PC-3 (cell line): Measurements from ENCODE around the gene MALRD1. TPM values are rescaled to one million over a fixed set of nuclear protein-coding genes. Genes with fewer than 3 reads are reported as not detected.
"Not testable (repeated sequence)": the region's sequence is repeated elsewhere in the genome, so short reads cannot be mapped to it uniquely, and the experiment has no call there.

ENCODE experiments used
- ATAC-seq: fragments of 200-7000 bp; cut with Tn5 transposase; 2 replicates; pipeline ENCODE4 v1.9.1; 2020; ENCODE audit warnings: mild to moderate bottlenecking, moderate library complexity
- BruUV-seq: library from RNA; stranded (reverse); fragments of 400-500 nt; replicated peaks from 2 replicates; lab custom pipeline; 2021; lab: Mats Ljungman, UMichigan
- CTCF ChIA-PET: fragments of 300-600 bp; sonication (Branson Sonifier 250); formaldehyde crosslinking; loops from one replicate; lab custom pipeline; 2022; ENCODE audit warnings: antibody characterized with exemption; lab: Charles Lee
- POLR2A ChIA-PET: fragments of 300-600 bp; sonication (Branson Sonifier 250); formaldehyde crosslinking; loops from one replicate; lab custom pipeline; 2022; ENCODE audit warnings: antibody characterized with exemption; ENCODE audit not compliant: unreplicated experiment; lab: Charles Lee
- DNase-seq: peaks from one replicate; pipeline ENCODE4 v3.0.0-alpha.2; 2015
- H2AFZ ChIP-seq: fragments of 300-600 bp; sonication (generic); 2 replicates; pipeline ENCODE4 v1.6.0; 2016; ENCODE audit warnings: antibody characterized with exemption, low read length
- H3F3A ChIP-seq: fragments of 300-600 bp; sonication (generic); one replicate; pipeline ENCODE4 v1.6.0; 2017; ENCODE audit warnings: antibody characterized with exemption, low read length, control low read depth, mild to moderate bottlenecking; ENCODE audit not compliant: unreplicated experiment
- H3K27ac ChIP-seq: fragments of 300-600 bp; sonication (generic); 2 replicates; pipeline ENCODE4 v1.5.1; 2016; ENCODE audit warnings: mild to moderate bottlenecking, low read length
- H3K27me3 ChIP-seq: fragments of 300-600 bp; sonication (generic); 2 replicates; pipeline ENCODE4 v1.6.1; 2016; ENCODE audit warnings: low read length, mixed read lengths
- H3K36me3 ChIP-seq: fragments of 300-600 bp; sonication (generic); 2 replicates; pipeline ENCODE4 v1.6.1; 2016; ENCODE audit warnings: low read depth, mixed run types, low read length, mixed read lengths
- H3K4me1 ChIP-seq: fragments of 300-600 bp; sonication (generic); 2 replicates; pipeline ENCODE4 v1.5.1; 2016; ENCODE audit warnings: low read length; ENCODE audit not compliant: insufficient read depth
- H3K4me2 ChIP-seq: fragments of 300-600 bp; sonication (generic); 2 replicates; pipeline ENCODE4 v1.6.0; 2016; ENCODE audit warnings: low read length
- H3K4me3 ChIP-seq: fragments of 300-600 bp; sonication (generic); 2 replicates; pipeline ENCODE4 v1.5.1; 2016; ENCODE audit warnings: mild to moderate bottlenecking, low read length, mixed read lengths
- H3K79me2 ChIP-seq: fragments of 300-600 bp; sonication (generic); 2 replicates; pipeline ENCODE4 v1.6.1; 2017; ENCODE audit warnings: low read length, mixed read lengths
- H3K9ac ChIP-seq: fragments of 300-600 bp; sonication (generic); 2 replicates; pipeline ENCODE4 v1.6.0; 2016; ENCODE audit warnings: mild to moderate bottlenecking, low read length
- H3K9me2 ChIP-seq: fragments of 300-600 bp; sonication (generic); replicated peaks from 2 replicates; pipeline ENCODE4 v1.6.1; 2016; ENCODE audit warnings: mixed run types, low read length, mixed read lengths
- H3K9me3 ChIP-seq: fragments of 300-600 bp; sonication (generic); 2 replicates; pipeline ENCODE4 v1.6.1; 2016; ENCODE audit warnings: low read length, mixed read lengths
- H4K20me1 ChIP-seq: fragments of 300-600 bp; sonication (generic); 2 replicates; pipeline ENCODE4 v1.6.1; 2016; ENCODE audit warnings: low read length, mixed read lengths
- EZH2 ChIP-seq: fragments of 300-600 bp; sonication (generic); IDR thresholded peaks from one replicate; pipeline ENCODE4 v1.6.1; 2017; ENCODE audit warnings: antibody characterized with exemption, mild to moderate bottlenecking, low read length; ENCODE audit not compliant: unreplicated experiment
- EZH2phosphoT487 ChIP-seq: fragments of 300-600 bp; sonication (generic); IDR thresholded peaks from 2 replicates; pipeline ENCODE4 v1.6.1; 2018; ENCODE audit warnings: mild to moderate bottlenecking, antibody characterized with exemption, low read length, borderline replicate concordance
- intact Hi-C: fragments of 100-400 bp; cut with micrococcal nuclease; formaldehyde crosslinking; loops from 2 replicates; pipeline ENCODE4 v1.9.0; 2023
- total RNA-seq: library from RNA; depleted of rRNA; stranded (reverse); fragments of >200 nt; gene quantifications from 2 replicates; pipeline ENCODE4 v1.2.3, GENCODE V29; 2014
- TF ChIP-seq, protein P1 (sequence below): fragments of 300-600 bp; sonication (generic); conservative IDR thresholded peaks from 2 replicates; pipeline ENCODE4 v1.5.1; 2017; ENCODE audit warnings: antibody characterized with exemption, low read depth, mild to moderate bottlenecking, low read length

The MALRD1 gene
- total RNA-seq, 1 experiment from 2014 or later = not detected

DNA sequence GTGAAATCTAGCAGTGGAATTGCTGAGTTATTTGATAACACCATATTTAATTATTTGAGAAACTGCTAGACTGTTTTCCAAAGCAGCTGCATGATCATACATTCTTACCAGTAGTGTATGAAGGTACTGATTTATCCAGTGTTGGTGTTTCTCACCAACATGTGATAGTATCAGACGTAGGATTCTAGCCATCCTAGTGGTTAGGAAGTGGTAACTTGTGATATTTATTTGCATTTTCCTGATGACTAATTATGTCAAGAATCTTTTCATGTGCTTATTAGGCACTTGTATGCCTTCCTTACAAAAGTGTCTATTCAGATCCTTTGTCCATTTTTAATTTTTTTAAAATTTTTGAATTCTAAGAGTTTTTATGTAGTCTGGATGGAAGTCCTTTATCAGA lies 713.4 kb downstream of the MALRD1 start:
- ChIA-PET POLR2A (no interaction called here), CTCF (no interaction called here)
- Histone ChIP-seq H3F3A (no peaks in the 10 kb centered on the region), H3K9ac (no peak overlapping the region), H3K27ac (no peak overlapping the region), H2AFZ (no peak overlapping the region), H3K9me2 (no peaks in the 10 kb centered on the region), H4K20me1 (no peaks in the 10 kb centered on the region), H3K27me3 (no peaks in the 10 kb centered on the region), H3K9me3 (no peaks in the 10 kb centered on the region), H3K4me3 (no peak overlapping the region), H3K79me2 (no peaks in the 10 kb centered on the region), H3K4me1 (no peaks in the 10 kb centered on the region), H3K4me2 (no peak overlapping the region), H3K36me3 (no peaks in the 10 kb centered on the region)
- no peak for DNase-seq
- intact Hi-C loops = no loop called here
- BruUV-seq = no TSS peak
- ATAC-seq = no peak
- TF ChIP-seq EZH2 (no peak), EZH2phosphoT487 (no peak)
- TF ChIP-seq, protein P1, sequence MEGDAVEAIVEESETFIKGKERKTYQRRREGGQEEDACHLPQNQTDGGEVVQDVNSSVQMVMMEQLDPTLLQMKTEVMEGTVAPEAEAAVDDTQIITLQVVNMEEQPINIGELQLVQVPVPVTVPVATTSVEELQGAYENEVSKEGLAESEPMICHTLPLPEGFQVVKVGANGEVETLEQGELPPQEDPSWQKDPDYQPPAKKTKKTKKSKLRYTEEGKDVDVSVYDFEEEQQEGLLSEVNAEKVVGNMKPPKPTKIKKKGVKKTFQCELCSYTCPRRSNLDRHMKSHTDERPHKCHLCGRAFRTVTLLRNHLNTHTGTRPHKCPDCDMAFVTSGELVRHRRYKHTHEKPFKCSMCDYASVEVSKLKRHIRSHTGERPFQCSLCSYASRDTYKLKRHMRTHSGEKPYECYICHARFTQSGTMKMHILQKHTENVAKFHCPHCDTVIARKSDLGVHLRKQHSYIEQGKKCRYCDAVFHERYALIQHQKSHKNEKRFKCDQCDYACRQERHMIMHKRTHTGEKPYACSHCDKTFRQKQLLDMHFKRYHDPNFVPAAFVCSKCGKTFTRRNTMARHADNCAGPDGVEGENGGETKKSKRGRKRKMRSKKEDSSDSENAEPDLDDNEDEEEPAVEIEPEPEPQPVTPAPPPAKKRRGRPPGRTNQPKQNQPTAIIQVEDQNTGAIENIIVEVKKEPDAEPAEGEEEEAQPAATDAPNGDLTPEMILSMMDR = no peak

DNA sequence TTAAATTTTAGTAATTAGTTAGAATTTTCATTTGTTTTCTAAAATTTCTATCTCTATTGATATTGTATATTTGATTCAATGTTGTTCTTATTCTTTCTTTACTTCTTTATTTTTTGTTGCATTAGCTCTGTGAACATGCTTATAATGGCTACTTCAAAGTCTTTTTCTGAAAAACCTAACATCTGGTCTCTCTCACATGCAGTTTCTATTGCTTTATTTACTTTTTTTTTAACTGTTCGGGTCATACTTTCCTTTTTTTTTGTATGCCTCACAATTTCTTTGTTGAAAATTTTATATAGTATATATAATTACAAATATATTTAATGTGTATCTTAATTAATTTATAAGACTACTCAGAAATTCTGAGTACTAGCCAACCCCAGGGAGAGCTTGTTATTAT lies 715.5 kb downstream of the MALRD1 start:
- Histone ChIP-seq H3K36me3 (no peaks in the 10 kb centered on the region), H3K27me3 (no peaks in the 10 kb centered on the region), H3F3A (no peaks in the 10 kb centered on the region), H3K9me3 (no peaks in the 10 kb centered on the region), H3K4me1 (no peaks in the 10 kb centered on the region), H3K79me2 (no peaks in the 10 kb centered on the region), H3K9ac (no peak overlapping the region), H2AFZ (no peak overlapping the region), H4K20me1 (no peaks in the 10 kb centered on the region), H3K4me2 (no peak overlapping the region), H3K4me3 (no peak overlapping the region), H3K27ac (no peak overlapping the region), H3K9me2 (no peaks in the 10 kb centered on the region)
- no peak for TF ChIP-seq EZH2
- no peak for TF ChIP-seq EZH2phosphoT487
- TF ChIP-seq, protein P1 = no peak
- POLR2A ChIA-PET = no interaction called here
- ATAC-seq = no peak
- CTCF ChIA-PET = no interaction called here
- no peak for DNase-seq
- BruUV-seq = no TSS peak
- intact Hi-C loops = no loop called here

DNA sequence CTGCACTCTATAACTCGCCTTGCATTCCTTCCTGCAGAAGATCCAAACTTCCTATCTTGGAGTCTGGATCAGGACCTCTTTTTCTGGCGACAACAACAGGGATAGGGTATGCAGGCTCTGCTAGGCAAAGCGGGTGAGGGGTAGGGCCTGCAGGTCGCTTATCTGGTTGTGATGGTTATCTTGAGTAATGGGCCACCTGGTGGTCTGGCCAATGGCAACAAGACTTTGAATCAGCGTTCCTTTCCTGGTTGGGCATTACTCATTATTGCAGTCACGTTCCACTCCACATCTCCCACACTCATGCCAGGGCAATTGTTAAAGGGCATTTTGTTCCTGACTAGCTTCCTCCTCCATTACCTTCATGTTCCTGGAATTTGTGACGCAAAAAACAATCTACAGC lies 719.3 kb downstream of the MALRD1 start:
- Histone ChIP-seq H3F3A (no peaks in the 10 kb centered on the region), H3K9me2 (no peaks in the 10 kb centered on the region), H3K4me1 (no peaks in the 10 kb centered on the region), H3K4me3 (no peak overlapping the region), H3K4me2 (no peak overlapping the region), H3K36me3 (no peaks in the 10 kb centered on the region), H3K9me3 (no peaks in the 10 kb centered on the region), H2AFZ (no peak overlapping the region), H3K9ac (no peak overlapping the region), H3K27me3 (no peaks in the 10 kb centered on the region), H3K27ac (no peak overlapping the region), H4K20me1 (no peaks in the 10 kb centered on the region), H3K79me2 (no peaks in the 10 kb centered on the region)
- ATAC-seq = no peak
- ChIA-PET CTCF (no interaction called here), POLR2A (interaction anchor here (0.7 kb wide), 1 partner anchor 714 kb away, joined by 3 read pairs; no protein-coding TSS in a partner anchor)
- TF ChIP-seq EZH2 (no peak), EZH2phosphoT487 (no peak)
- TF ChIP-seq, protein P1 = no peak
- intact Hi-C loops = no loop called here
- DNase-seq = no peak
- BruUV-seq = no TSS peak

DNA sequence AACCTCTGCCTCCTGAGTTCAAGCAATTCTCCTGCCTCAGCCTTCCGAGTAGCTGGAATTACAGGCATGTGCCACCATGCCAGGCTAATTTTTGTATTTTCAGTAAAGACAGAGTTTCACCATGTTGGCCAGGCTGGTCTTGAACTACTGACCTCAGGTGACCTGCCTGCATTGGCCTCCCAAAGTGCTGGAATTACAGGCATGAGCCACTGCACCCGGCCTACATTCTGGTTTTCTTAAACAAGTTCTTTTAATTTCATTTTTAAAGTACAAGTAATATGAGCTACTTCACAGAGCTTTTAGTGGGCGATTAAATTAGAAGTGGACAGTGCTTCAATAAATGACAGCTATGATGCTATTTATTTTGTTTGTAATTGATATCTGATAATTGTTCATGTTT lies 721.2 kb downstream of the MALRD1 start:
- H3K9me2 ChIP-seq, H3K4me3 ChIP-seq, H3K4me1 ChIP-seq, H3K9me3 ChIP-seq, H4K20me1 ChIP-seq, H3K79me2 ChIP-seq, H3K36me3 ChIP-seq, H3K27me3 ChIP-seq, H3K27ac ChIP-seq, BruUV-seq, DNase-seq, H2AFZ ChIP-seq, H3K4me2 ChIP-seq, ATAC-seq, H3F3A ChIP-seq, CTCF ChIA-PET, intact Hi-C loops, H3K9ac ChIP-seq, POLR2A ChIA-PET: not testable (repeated sequence)
